ENCODE data around the gene AKAP4. TPM values are rescaled to one million over a fixed set of nuclear protein-coding genes. Genes with fewer than 3 reads are reported as not detected.

The AKAP4 gene
- total RNA-seq, 1 donor from 2014 or later: not detected

DNA sequence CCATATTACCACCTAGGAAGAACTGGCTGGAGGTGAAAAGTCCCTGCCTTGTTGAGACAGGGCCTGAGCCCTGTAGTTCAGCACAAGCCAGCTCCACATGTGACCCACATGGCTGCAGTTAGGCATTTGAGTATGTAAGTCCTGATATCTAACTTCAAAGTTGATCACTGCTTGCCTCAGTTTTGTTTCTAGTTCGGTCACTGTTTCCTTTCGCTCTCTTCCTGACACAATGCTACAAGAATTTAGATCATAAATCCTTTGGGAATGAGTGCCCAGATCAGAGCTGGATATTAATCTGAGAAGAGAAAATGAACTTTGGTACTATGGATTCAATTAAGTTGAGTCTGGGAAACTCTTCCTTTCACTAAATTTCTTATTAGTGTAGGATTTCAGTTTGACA is 48.4 kb downstream of the AKAP4 start:
- ATAC-seq (no peak), DNase-seq (no peak)
- Histone ChIP-seq H3K27me3 (no peaks in the 10 kb centered on the region), H3K4me3 (no peak overlapping the region), H3K27ac (no peak overlapping the region), H3K36me3 (no peaks in the 10 kb centered on the region), H3K9me3 (no peaks in the 10 kb centered on the region), H3K4me1 (no peaks in the 10 kb centered on the region)
- TF ChIP-seq, protein P1, sequence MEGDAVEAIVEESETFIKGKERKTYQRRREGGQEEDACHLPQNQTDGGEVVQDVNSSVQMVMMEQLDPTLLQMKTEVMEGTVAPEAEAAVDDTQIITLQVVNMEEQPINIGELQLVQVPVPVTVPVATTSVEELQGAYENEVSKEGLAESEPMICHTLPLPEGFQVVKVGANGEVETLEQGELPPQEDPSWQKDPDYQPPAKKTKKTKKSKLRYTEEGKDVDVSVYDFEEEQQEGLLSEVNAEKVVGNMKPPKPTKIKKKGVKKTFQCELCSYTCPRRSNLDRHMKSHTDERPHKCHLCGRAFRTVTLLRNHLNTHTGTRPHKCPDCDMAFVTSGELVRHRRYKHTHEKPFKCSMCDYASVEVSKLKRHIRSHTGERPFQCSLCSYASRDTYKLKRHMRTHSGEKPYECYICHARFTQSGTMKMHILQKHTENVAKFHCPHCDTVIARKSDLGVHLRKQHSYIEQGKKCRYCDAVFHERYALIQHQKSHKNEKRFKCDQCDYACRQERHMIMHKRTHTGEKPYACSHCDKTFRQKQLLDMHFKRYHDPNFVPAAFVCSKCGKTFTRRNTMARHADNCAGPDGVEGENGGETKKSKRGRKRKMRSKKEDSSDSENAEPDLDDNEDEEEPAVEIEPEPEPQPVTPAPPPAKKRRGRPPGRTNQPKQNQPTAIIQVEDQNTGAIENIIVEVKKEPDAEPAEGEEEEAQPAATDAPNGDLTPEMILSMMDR (IDR thresholded peaks at IDR 0.05): no peak
- intact Hi-C loops (cut with DNase I): no loop called here

DNA sequence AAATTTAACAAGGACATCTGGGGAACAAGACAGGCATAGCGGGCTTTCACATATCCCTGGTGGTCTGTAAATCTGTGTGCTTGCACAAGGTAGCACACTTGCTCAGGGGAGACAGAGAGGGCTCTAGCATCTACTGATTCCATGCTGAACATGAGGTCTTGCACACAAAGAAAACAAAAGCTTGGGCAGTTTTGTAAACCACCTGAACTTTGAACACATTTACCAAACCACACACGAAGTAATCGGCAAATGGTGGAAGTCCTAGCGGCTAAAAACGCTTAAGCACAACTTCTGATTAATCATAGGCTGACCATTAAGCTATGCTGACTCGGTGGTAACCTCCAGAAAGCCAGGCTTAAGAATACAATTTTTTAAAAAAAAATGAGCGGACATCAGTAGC is 52.8 kb downstream of the AKAP4 start:
- DNase-seq: no peak
- ATAC-seq: no peak
- no peaks in the 10 kb centered on the region for H3K9me3 ChIP-seq
- H3K4me1 ChIP-seq: no peaks in the 10 kb centered on the region
- no peaks in the 10 kb centered on the region for H3K27me3 ChIP-seq
- no peak overlapping the region for H3K4me3 ChIP-seq
- TF ChIP-seq, protein P1 (IDR thresholded peaks at IDR 0.05): no peak
- no peaks in the 10 kb centered on the region for H3K36me3 ChIP-seq
- H3K27ac ChIP-seq: no peak overlapping the region
- intact Hi-C loops (cut with DNase I): no loop called here

Other genes starting within 250 kb of the AKAP4 start
- gene CCNB3, start 3.8 kb upstream of the AKAP4 start, total RNA-seq: 0.46 TPM

All from upper lobe of right lung (tissue), 1 donor.